Activated naive CD8-positive, alpha-beta T cell treated with anti-CD3 and anti-CD28 coated beads for 36 hours (primary cell): ENCODE results near the gene RLF. TPM values are rescaled to one million over a fixed set of nuclear protein-coding genes. Genes with fewer than 3 reads are reported as not detected.

Source experiments
- DNase-seq: peaks from one replicate; pipeline ENCODE4 v3.0.0; 2021
- H3K27ac Mint-ChIP-seq: one replicate; pipeline ENCODE4 v1.8.0; 2022; ENCODE audit warnings: mild to moderate bottlenecking, moderate library complexity, mixed read lengths
- H3K27me3 Mint-ChIP-seq: one replicate; pipeline ENCODE4 v1.8.0; 2022; ENCODE audit warnings: mild to moderate bottlenecking, mixed read lengths
- H3K36me3 Mint-ChIP-seq: one replicate; pipeline ENCODE4 v1.8.0; 2021; ENCODE audit warnings: mild to moderate bottlenecking, mixed read lengths
- H3K4me1 Mint-ChIP-seq: one replicate; pipeline ENCODE4 v1.8.0; 2021; ENCODE audit warnings: mixed read lengths
- H3K4me3 Mint-ChIP-seq: one replicate; pipeline ENCODE4 v1.8.0; 2022; ENCODE audit warnings: mild to moderate bottlenecking, moderate library complexity, mixed read lengths
- H3K9me3 Mint-ChIP-seq: one replicate; pipeline ENCODE4 v1.8.0; 2022; ENCODE audit warnings: mixed read lengths
- total RNA-seq, 2 experiments: library from RNA; stranded (reverse); gene quantifications; one replicate each; pipeline ENCODE4 v1.2.3, GENCODE V29; 2021

RLF gene, protein sequence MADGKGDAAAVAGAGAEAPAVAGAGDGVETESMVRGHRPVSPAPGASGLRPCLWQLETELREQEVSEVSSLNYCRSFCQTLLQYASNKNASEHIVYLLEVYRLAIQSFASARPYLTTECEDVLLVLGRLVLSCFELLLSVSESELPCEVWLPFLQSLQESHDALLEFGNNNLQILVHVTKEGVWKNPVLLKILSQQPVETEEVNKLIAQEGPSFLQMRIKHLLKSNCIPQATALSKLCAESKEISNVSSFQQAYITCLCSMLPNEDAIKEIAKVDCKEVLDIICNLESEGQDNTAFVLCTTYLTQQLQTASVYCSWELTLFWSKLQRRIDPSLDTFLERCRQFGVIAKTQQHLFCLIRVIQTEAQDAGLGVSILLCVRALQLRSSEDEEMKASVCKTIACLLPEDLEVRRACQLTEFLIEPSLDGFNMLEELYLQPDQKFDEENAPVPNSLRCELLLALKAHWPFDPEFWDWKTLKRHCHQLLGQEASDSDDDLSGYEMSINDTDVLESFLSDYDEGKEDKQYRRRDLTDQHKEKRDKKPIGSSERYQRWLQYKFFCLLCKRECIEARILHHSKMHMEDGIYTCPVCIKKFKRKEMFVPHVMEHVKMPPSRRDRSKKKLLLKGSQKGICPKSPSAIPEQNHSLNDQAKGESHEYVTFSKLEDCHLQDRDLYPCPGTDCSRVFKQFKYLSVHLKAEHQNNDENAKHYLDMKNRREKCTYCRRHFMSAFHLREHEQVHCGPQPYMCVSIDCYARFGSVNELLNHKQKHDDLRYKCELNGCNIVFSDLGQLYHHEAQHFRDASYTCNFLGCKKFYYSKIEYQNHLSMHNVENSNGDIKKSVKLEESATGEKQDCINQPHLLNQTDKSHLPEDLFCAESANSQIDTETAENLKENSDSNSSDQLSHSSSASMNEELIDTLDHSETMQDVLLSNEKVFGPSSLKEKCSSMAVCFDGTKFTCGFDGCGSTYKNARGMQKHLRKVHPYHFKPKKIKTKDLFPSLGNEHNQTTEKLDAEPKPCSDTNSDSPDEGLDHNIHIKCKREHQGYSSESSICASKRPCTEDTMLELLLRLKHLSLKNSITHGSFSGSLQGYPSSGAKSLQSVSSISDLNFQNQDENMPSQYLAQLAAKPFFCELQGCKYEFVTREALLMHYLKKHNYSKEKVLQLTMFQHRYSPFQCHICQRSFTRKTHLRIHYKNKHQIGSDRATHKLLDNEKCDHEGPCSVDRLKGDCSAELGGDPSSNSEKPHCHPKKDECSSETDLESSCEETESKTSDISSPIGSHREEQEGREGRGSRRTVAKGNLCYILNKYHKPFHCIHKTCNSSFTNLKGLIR (N-terminal part only)
- 10 to 100 TPM; 13.6 to 13.7 TPM for total RNA-seq

DNA sequence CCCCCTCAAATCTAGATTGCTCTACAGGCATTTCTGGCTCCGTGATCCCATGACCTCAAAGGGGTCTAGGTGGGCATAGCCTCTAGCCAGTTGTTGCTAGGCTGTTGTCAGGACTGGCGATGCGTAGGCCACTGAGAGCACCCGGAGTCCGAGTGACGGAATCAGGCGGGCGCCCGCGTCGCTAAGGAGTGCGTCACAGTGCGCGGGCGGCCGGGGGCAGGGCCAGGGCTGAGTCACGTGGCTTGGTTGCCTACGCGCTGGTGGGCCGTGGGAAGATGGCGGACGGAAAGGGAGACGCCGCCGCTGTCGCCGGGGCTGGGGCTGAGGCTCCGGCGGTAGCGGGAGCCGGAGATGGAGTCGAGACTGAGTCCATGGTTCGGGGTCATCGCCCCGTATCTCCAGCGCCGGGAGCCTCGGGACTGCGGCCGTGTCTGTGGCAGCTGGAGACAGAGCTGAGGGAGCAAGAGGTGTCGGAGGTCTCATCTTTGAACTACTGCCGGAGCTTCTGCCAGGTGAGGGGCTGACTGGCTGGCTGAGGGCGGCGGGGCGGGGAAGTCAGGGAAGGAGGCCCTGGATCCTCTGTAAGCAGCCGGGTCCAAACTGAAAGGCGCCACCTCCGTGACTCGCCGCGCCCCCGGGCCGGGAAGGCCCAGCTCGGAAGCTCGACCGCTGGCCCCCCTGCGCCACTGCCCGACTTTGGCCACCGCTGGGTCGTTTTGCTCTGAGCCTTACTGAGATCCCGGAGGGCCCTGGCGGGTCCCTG, at the start of gene RLF:
RLF (plus strand) TSS at position 263 of the 763 bp plus-strand sequence; CDS start at position 276, 13 bp downstream.
- Mint-ChIP-seq H3K36me3 (peaks cover under 1% of the 10 kb centered on the region), H3K27me3 (no peaks in the 10 kb centered on the region), H3K4me3 (no peak within 1 kb of the TSS), H3K4me1 (peaks cover 15% of the 10 kb centered on the region), H3K9me3 (no peaks in the 10 kb centered on the region), H3K27ac (no peak within 1 kb of the TSS)
- DNase-seq, result peak; percentile 98

DNA sequence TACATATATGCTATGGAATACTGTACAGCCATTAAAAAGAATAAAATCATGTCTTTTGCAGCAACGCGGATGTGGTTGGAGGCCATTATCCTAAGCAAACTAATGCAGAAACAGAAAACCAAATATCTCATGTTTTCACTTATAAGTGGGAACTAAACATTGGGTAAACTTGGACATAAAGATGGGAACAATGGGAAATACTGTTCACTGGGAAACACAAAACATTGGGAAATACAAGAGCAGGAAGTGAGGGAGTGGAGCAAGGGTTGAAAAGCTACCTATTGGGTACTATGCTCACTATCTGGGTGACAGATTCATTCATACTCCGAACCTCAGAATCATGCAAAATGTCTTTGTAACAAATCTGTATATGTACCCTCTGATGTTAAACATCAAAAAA, 46.8 kb upstream of the RLF start:
- peaks cover 9% of the 10 kb centered on the region for H3K9me3 Mint-ChIP-seq
- H3K27me3 Mint-ChIP-seq, result peaks cover 13% of the 10 kb centered on the region
- H3K4me3 Mint-ChIP-seq, result no peak overlapping the region
- no peak overlapping the region for H3K27ac Mint-ChIP-seq
- H3K36me3 Mint-ChIP-seq, result peaks cover 4% of the 10 kb centered on the region
- no peak for DNase-seq
- H3K4me1 Mint-ChIP-seq, result no peaks in the 10 kb centered on the region

DNA sequence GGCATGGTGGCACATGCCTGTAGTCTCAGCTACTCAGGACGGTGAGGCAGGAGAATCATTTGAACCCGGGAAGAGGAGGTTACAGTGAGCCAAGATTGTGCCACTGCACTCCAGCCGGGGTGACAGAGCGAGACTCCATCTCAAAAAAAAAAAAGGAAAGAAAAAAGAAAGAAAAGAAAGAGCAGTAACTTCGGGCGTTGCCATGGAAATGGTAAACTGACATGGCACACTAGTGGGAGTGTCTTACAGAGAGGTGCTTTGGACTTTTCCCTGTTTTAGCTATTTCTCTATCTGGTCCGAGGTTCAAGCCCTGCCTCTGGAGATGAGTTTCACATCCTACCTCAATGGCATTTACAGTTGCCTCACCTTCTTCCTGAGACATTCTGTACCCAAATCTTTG, 41.1 kb upstream of the RLF start:
- Mint-ChIP-seq H3K9me3 (no peaks in the 10 kb centered on the region), H3K27me3 (peaks cover 5% of the 10 kb centered on the region), H3K4me3 (no peak overlapping the region), H3K4me1 (no peaks in the 10 kb centered on the region), H3K27ac (no peak overlapping the region), H3K36me3 (no peaks in the 10 kb centered on the region)
- DNase-seq, result no peak

DNA sequence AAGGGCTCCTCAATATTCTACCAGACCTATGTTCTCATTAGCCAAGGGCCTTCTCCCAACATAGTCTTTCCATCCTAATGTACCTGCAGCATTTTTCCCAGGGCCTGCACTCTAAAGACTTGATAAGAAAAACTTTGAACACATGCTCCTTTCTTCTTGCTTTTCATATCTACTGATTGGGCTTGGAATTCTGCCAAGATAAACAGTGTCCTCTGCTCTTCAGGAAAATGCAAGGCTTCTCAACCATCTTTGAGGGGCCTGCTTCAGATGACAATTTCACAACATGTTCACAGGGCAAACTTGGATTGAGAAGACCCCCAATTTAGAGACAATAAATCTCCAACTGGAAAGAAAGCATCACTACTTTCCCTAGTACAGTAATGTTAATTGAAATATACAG, 38.3 kb upstream of the RLF start:
- no peak overlapping the region for H3K27ac Mint-ChIP-seq
- H3K4me1 Mint-ChIP-seq, result no peaks in the 10 kb centered on the region
- no peaks in the 10 kb centered on the region for H3K27me3 Mint-ChIP-seq
- no peak overlapping the region for H3K4me3 Mint-ChIP-seq
- no peak for DNase-seq
- H3K36me3 Mint-ChIP-seq, result no peaks in the 10 kb centered on the region
- H3K9me3 Mint-ChIP-seq, result no peaks in the 10 kb centered on the region

DNA sequence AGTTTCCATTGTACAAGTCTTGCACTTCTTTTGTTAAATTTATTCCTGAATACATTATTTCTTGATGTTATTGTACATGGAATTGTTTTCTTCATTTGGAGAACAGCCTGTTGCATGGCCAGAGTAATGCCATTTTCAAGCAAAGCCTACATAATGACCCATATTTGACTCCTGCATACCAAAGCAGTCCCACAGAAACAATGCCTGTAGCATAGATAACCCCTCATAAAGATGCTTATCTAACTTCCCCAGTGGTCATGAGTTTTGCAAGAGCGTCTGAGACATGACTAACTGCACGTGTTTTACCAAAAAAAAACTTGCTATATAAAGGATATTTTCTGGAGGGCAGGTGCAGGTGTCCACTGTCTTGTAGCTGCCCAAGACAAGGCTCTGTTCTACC, 30.3 kb upstream of the RLF start:
- no peaks in the 10 kb centered on the region for H3K9me3 Mint-ChIP-seq
- peaks cover 21% of the 10 kb centered on the region for H3K27me3 Mint-ChIP-seq
- H3K4me3 Mint-ChIP-seq, result no peak overlapping the region
- no peak for DNase-seq
- H3K27ac Mint-ChIP-seq, result no peak overlapping the region
- no peaks in the 10 kb centered on the region for H3K36me3 Mint-ChIP-seq
- no peaks in the 10 kb centered on the region for H3K4me1 Mint-ChIP-seq

DNA sequence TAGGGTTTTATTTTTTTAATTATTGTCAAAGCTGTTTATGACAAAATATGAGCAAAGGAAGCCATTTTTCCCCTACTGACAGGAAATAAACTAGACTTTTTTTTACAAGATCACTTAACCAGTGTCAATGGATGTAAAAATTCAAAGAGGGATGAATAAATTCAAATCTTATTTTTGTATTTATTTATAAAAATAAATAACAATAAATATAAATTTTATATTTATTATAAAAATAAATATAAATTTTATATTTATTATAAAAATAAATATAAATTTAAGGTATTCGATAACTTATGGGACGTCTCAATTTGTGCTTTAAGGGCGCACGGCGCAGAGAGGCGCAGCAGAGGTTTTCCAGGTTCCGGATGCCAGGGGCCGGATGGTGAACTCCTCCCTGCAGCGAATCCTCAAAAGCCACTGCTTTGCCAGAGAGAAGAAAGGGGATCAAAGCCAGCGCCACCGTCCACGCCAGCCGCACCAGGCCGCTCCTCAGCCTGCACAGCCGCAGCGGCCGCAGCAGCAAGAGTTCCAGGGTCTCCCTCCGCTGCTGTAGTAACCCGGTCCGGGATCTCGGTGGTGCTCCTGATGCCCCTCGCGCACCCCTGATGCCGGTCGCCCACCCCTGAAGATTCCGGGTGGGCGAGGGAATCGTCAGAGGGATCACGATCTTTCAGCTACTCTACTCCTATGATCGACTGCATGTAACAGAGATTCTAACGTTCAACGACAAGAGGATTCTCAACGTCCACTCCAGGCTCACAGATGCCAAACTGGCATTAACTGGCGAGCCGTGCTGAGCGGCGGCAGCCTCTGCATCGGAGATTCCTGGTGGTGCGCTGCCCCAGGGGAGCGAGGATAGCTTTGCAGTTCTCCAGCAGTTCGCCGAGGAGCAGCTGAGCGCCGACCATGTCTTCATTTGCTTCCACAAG, 28.5 kb upstream of the RLF start:
- H3K27me3 Mint-ChIP-seq, result peaks cover 21% of the 10 kb centered on the region
- no peak overlapping the region for H3K4me3 Mint-ChIP-seq
- no peaks in the 10 kb centered on the region for H3K9me3 Mint-ChIP-seq
- H3K27ac Mint-ChIP-seq, result no peak overlapping the region
- H3K4me1 Mint-ChIP-seq, result no peaks in the 10 kb centered on the region
- no peak for DNase-seq
- H3K36me3 Mint-ChIP-seq, result no peaks in the 10 kb centered on the region

DNA sequence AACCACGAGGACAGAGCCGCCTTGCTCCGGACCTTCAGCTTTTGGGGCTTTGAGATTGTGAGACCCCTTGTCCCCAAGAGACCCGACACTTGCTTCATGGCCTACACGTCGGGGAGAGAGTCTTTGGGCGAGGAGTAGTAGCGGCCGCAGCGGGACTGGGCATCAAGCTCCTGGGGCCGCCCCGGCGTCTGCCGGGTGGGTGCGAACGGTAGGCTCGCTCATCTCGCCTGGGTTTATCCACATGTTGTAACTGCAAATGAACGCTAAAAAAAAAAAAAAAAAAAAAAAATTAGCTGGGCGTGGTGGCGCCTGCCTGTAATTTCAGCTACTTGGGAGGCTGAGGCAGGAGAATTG, 27.9 kb upstream of the RLF start:
- H3K27me3 Mint-ChIP-seq, result peaks cover 21% of the 10 kb centered on the region
- no peak overlapping the region for H3K4me3 Mint-ChIP-seq
- H3K36me3 Mint-ChIP-seq, result no peaks in the 10 kb centered on the region
- DNase-seq, result no peak
- no peaks in the 10 kb centered on the region for H3K4me1 Mint-ChIP-seq
- no peak overlapping the region for H3K27ac Mint-ChIP-seq
- no peaks in the 10 kb centered on the region for H3K9me3 Mint-ChIP-seq

DNA sequence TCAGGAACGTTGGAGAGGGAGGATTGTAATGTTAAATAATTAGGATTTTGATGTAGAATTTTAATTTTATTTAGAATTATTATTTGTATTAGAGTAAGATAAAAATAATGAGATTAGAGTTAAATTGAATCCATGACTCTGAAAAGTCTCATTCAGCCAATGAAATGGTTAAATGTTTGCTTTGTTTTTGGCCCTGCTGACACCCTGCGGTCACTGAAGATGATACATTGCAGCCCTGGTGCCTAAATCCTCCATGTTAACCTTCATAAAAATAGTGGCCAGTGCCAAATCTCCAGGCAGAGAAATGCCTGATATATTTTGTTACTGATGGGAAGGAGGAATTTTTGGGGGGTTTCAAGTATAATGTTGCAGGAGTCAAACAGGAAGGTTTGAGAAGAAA, 27.3 kb upstream of the RLF start:
- H3K27ac Mint-ChIP-seq, result no peak overlapping the region
- no peaks in the 10 kb centered on the region for H3K4me1 Mint-ChIP-seq
- H3K9me3 Mint-ChIP-seq, result no peaks in the 10 kb centered on the region
- no peak overlapping the region for H3K4me3 Mint-ChIP-seq
- no peaks in the 10 kb centered on the region for H3K36me3 Mint-ChIP-seq
- no peak for DNase-seq
- H3K27me3 Mint-ChIP-seq, result peaks cover 21% of the 10 kb centered on the region

DNA sequence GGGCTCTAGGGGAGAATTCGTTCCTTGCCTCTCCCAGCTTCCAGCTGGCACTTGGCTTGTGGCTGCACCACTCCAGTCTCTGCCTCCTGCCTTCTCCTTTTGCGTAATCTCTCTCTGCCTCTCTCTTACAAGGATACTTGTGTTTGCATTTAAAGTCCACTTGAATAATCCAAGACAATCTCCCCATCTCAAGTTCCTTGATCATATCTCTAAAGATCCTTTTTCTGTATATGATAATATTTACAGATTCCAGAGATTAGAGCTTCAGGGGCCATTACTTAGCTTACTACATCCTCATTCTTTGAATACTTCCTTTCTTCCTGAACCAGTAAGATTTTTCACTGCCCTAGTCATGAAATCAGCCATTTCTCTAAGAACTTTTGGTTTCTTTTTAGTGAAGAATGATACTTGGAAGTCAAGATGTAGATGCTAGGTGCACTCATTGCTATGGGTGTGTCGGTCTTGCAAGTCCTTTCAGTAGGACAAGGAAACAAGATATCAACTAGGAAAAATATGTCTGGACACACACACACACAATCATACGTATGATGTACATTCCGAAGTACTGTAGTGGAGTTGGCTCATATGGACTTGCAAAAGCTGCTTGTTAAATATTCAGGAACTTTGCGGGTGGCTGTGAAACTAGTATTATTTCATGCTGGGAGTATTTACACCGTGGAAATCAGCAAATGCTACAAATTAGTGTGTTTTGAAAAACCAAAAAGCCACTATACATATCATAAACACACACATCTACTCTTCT, 20.8 kb upstream of the RLF start:
- no peaks in the 10 kb centered on the region for H3K36me3 Mint-ChIP-seq
- H3K4me3 Mint-ChIP-seq, result no peak overlapping the region
- H3K27ac Mint-ChIP-seq, result no peak overlapping the region
- H3K9me3 Mint-ChIP-seq, result no peaks in the 10 kb centered on the region
- H3K27me3 Mint-ChIP-seq, result peaks cover 7% of the 10 kb centered on the region
- no peak for DNase-seq
- no peaks in the 10 kb centered on the region for H3K4me1 Mint-ChIP-seq

DNA sequence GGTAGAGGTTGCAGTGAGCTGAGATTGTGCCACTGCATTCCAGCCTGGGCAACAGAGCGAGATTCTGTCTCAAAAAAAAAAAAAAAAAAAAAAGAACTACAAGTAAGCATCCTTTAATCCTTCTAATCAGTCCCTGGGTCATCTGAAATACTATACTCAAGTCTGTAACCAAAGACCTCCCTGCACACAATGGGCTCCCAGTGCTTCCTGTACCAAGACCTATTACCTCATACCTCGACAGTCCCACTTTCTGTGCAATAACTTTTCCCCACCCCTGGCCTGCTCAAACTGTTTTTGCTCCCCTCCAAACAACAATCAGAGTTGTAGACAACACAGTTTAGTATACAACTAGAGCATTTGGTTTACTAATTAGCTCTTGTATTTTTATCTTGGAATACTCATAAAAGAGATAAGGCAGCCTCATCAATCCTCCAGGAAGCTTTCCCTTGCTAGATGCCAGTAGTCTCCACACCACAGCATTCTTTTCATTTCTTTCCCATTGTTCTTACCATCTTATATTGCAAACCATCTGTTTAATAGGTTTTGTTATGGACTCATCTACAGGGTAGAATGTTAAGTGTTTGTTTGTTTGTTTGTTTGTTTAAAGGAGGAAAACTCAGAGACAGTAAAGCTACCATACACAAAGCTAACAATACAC, 19.2 kb upstream of the RLF start:
- Mint-ChIP-seq H3K27me3 (peaks cover 7% of the 10 kb centered on the region), H3K36me3 (no peaks in the 10 kb centered on the region), H3K27ac (no peak overlapping the region), H3K9me3 (no peaks in the 10 kb centered on the region), H3K4me1 (no peaks in the 10 kb centered on the region), H3K4me3 (no peak overlapping the region)
- no peak for DNase-seq

DNA sequence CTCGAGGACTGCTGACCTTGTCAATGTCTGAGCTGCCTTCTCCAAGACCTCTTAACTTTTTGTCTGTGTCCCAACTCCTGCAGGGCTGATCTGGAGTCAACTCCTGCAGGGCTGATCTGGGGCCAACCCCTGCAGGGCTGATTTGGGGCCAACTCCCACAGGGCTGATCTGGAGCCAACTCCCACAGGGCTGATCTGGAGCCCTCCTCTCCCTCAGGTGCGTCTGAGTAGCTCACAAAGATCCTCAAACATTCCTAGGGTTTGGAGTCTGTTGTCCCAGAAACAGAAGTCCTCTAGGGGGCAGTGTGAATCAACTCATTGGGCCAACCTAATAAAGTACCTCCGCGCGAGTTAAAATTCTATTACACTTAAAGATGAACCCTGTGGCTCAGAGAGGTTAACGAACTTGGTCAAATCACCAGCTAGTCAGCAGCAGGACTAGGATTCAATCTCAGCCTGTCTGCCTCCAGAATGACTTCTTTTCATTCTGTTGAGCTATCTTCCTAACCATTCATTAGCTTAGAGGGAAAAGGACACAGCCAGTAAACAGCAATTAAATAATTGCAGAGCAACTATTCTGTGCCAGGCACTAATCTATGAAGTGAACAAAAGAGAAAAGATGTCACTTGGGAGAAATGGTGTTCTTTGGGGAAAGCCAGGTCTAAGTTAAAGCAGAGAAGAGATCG, 17.2 kb upstream of the RLF start:
- no peaks in the 10 kb centered on the region for H3K4me1 Mint-ChIP-seq
- no peak overlapping the region for H3K4me3 Mint-ChIP-seq
- peaks cover 10% of the 10 kb centered on the region for H3K27me3 Mint-ChIP-seq
- no peak overlapping the region for H3K27ac Mint-ChIP-seq
- peak; percentile 32 for DNase-seq
- H3K9me3 Mint-ChIP-seq, result no peaks in the 10 kb centered on the region
- H3K36me3 Mint-ChIP-seq, result no peaks in the 10 kb centered on the region

DNA sequence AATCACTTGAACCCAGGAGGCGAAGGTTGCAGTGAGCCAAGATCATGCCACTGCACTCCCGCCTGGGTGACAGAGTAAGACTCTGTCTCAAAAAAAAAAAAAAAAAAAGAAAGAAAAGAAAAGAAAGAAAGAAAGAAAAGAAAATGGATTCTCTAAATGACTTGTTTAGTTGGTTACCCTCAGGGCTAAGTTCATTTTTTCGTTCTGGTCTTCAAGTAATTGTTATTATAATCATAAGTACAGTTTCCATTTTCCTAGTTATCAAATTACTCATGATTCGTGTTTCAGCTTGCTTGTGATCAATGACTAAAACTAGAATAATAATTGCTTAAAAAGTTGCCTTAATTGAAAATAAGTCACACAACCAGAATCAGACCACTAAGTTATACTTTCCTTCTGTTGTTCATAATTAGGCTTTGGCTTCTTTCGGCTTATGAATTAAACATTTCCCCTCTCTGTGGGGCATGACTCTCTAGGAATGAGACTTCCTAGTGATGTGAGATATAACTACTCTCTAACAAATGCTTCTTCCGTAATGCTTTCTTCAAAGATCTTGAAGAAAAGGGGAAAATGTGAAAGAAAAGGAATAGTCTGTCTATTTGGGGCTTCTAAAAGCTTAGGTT, 9.6 kb upstream of the RLF start:
- DNase-seq, result no peak
- Mint-ChIP-seq H3K9me3 (no peaks in the 10 kb centered on the region), H3K4me3 (no peak overlapping the region), H3K4me1 (peaks cover 5% of the 10 kb centered on the region), H3K27me3 (peaks cover 7% of the 10 kb centered on the region), H3K27ac (no peak overlapping the region), H3K36me3 (no peaks in the 10 kb centered on the region)
